DMS153 (cell line): ENCODE results near the gene FAM89A.
"Not testable (repeated sequence)": the region's sequence is repeated elsewhere in the genome, so short reads cannot be mapped to it uniquely, and the experiment has no call there.

Source experiments
- DNase-seq: peaks from one replicate; lab custom pipeline; 2025; lab: John Stamatoyannopoulos, UW

FAM89A gene

GRCh38 chr1:230987448-230987847 is 52.6 kb downstream of the FAM89A start:
- DNase-seq, result no peak

GRCh38 chr1:230986976-230987375 is 53.1 kb downstream of the FAM89A start:
- DNase-seq, result no peak

GRCh38 chr1:230985711-230986110 is 54.3 kb downstream of the FAM89A start:
- no peak for DNase-seq

- not testable (repeated sequence) for DNase-seq
Observed at GRCh38 chr1:230984622-230985515, 55.2 kb downstream of the FAM89A start.

DNA sequence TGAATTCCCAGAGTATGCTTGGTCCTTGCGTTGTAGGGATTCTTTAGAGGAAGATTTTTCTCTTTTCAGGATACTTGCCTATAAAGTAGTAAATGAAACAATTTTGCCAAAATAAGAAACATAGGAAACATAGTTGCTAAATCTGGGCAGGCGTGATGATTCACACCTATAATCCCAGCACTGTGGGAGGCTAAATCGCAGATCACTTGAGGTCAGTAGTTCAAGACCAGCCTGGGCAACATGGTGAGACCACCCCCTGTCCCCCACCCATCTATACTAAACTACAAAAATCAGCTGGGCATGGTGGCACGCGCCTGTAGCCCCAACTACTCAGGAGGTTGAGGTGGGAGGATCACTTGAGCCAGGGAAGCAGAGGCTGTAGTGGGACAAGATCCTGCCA is 56.2 kb downstream of the FAM89A start:
- no peak for DNase-seq

DNA sequence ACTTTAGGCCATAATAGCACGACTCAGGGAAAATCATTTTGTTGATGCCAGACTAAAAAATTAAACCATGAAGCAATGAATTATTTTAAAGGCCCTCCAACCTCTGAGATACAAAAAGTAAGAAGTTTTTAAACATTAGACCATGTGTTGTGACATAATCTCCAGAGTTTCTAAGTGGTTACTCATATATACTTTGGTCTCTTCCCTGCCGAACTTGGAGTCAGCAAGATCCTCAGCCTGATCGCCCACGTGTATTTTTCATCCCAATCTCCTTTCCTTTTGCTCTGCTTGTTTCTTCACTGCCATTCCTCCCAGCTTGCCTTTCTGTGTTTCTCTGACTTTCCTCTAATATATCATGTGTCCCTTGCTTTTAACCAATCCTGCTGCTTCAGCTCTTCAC is 57.4 kb downstream of the FAM89A start:
- no peak for DNase-seq

- no peak for DNase-seq
Observed at GRCh38 chr1:230979952-230980351, 60.1 kb downstream of the FAM89A start.

- DNase-seq, result no peak
Observed at GRCh38 chr1:230979389-230979716, 60.7 kb downstream of the FAM89A start.

DNA sequence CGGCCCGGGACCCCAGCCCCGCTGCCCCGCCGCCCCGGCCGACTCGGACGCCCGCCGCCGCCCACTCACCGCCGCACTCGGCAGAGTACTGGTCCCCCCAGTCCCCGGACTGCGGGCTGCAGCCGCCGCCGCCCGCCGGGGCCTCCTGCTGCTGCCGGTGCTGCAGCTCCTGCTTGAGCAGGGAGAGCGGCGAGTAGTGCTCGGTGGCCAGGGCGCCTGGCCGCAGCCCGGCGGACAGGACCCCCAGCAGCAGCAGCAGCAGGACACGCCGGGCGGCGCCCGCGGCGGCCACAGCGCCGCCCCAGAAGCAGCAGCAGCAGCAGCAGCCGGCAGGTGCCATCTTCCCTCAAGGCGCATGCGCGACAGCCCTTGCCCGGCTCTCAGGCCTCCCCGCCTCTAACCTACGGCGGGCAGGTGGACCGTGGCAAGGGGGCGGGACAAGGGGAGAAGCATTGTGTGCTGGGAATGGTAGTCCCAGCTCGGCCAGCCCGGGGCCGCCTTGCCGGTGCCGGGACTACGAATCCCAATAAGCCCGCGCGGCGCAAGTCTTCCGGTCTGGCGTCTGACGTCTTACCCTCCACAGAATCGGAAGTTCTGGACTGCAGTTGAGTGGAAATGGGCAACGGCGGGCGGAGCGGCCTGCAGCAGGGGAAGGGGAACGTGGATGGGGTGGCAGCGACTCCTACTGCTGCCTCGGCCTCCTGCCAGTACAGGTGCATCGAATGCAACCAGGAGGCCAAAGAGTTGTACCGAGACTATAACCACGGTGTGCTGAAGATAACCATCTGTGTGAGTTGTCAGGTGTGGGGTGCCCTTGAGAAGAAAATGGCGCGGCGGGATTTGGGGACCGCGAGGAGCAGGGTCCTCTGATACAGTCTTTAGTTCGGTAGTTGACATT is 61.3 kb downstream of the FAM89A start, which contains the start of the genes ARV1 and TTC13:
ARV1 (plus strand) TSS at position 604 of the 898 bp plus-strand sequence; CDS start at position 616, 12 bp downstream.
TTC13 (minus strand) TSS at position 371 of the 898 bp plus-strand sequence; CDS start at position 340, 31 bp downstream.
- DNase-seq, result peak; percentile 100

DNA sequence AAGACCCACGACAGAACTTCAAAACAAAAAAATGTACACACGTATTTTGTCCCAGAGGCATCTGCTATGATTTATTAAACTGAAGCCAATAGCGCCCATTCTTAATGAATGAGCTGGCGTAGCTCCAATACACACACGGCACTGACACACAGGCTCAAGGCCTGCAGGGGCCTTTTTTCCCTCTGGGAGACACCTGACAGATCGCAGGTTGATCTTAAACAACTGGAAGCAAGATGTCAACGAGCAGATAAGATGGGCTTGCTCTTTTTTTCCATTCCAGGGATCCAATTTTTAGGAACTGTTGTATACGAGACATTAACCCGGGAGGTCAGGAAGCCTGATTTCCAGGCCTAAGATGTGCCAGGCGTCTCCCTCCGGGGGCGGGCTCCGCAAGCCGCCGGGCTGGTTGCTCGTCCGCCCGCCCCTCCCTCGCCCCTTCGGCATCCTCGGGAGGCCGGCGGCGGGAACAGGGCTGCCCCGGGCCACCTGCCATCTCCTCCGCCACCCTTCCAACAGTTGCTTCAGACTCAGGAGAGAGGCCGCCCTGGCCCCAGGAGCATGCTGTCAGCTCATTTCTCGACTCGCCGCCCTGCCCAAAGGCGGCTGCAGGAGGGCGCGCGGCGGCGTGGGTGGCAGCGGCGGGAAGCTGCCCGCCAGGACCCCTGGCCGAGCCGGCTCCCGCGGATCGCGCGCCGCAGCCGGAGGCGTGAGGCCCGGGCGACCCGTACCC is 62.1 kb downstream of the FAM89A start:
- peak; percentile 23 for DNase-seq

DNA sequence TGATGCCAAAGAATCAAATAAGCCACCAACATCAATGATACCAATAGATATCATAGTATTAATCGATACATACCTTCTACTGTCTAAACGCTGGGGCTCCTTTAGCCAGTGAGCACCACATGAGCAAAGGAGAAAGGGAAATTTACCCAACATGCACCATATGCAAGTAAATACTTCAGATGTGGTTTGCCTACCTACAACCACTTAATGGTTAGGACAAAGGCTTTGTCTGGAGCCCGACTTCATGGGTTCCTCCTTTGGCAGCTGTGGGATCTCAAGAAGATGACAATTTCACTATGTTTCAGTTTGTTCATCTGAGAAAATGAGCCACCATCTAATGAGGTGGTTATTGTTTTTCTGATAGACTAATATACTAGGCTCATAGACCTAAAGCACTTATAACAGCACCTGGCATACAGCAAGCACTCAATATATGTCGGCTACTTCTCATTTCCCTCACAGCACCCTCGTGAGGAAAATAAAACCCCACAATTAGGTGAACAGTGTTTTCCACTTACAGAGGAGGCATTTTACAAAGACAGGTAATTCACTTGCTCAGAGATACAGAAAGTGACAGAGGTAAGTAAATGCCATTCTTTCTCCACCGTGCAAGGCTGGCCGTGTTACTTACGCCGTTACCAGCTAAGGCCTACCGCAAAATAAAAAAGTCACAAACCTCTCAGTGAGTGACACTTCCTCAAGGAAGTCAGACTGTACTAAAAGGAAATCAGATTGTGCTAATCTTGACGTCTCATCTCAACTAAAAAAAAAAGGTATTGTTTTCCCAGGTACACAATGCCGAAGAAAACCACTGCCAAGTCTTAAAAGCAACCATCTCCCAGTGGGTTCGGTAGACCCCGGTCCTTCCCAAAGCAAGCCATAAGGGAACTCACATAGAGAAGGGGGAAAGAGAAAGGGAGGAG is 63.0 kb downstream of the FAM89A start:
- no peak for DNase-seq

- no peak for DNase-seq
Observed at GRCh38 chr1:230976360-230976759, 63.7 kb downstream of the FAM89A start.

DNA sequence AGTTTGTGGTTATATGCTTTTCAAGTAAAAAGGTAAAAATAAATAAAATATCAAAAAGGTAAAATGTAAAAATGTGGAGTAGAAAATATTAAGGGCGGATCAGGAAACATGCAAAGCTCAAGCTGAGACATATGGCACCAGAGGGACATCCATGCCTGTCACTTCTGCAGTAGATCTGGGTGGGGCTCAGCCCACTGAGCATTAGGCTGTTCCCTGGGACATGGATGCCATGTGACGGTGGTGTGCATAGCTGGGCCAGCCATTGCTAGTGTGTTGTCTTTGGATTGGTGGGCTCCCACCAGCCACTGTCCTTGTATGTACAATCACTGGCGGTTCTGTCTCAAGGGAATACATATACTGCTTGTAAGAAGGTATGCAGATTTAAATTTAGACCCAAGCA is 64.4 kb downstream of the FAM89A start:
- DNase-seq, result no peak

- no peak for DNase-seq
Observed at GRCh38 chr1:230972855-230973271, 67.2 kb downstream of the FAM89A start.

GRCh38 chr1:230971771-230972170 is 68.3 kb downstream of the FAM89A start:
- no peak for DNase-seq

- no peak for DNase-seq
Observed at GRCh38 chr1:230970432-230970831, 69.6 kb downstream of the FAM89A start.
